Activated CD8-positive, alpha-beta memory T cell treated with anti-CD3 and anti-CD28 coated beads, Interleukin-2, amount 50 U/mL, for 48 hours (primary cell): ENCODE results near the gene TCN1.
A peak's percentile ranks its signal among the peaks of the same experiment; 100 is the strongest.
"Not testable (repeated sequence)": the region's sequence is repeated elsewhere in the genome, so short reads cannot be mapped to it uniquely, and the experiment has no call there.

Experiments used
- DNase-seq: peaks from one replicate; pipeline ENCODE4 v3.0.0-alpha.2; 2020

The TCN1 gene

DNA sequence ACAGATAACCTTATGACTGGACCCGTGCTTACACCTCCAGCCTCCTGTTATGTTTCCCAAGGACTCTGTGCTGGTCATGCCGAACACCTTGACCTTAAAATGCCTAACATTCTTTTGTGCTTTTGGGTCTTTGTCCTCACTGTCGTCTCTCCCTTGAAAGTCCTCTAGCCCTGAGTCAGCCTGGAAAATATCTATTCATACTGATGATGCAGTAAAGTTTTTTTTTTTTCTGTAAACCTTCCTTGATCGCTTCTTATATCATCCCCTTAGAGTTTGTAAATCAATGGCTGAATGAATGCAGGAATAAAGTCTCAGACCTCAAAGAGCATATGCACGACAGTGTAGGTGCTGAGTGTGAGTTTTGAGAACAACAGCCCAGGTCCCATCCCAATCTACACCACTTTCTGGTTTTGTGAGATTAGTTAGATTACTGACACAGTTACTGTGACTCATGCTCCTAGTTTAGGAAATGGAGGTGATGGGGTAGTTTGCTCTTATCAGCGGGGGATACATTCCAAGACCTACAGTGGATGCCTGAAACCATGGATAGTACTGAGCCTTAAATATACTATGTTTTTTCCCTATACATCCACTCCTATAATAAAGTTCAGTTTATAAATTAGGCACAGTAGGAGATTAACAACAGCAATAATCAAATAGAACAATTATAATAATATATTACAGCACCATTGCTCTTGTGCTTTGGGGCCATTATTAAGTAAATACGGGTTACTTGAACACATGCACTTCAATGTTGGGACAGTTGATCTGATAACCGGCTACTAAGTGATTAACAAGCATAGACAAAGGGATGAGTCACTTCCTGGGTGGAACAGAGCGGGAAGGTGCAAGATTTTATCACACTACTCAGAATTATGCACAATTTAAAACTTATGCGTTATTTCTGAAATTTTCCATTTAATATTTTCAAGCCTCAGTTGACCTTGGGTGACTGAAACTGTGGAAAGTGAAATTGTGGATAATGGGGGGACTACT, 8.6 kb downstream of the TCN1 start:
- DNase-seq: no peak

DNA sequence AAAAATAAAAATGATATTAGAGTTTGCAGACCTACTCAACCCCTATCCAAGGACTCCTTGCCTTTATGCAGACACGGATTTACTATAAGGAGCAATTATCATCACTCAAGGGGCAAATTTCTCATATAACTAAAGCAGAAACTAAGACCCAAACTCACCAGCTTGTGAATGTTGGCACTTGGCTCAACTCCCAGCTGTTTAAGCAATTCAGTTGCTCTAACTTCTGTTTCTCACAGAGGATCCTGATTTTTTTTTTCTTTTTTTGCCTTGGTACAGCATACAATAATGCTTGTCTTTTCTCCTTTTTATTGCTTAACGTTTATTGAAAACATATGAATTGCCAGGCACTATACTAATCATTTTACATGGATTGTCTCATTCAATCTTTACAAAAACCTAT, 11.4 kb downstream of the TCN1 start:
- no peak for DNase-seq

DNA sequence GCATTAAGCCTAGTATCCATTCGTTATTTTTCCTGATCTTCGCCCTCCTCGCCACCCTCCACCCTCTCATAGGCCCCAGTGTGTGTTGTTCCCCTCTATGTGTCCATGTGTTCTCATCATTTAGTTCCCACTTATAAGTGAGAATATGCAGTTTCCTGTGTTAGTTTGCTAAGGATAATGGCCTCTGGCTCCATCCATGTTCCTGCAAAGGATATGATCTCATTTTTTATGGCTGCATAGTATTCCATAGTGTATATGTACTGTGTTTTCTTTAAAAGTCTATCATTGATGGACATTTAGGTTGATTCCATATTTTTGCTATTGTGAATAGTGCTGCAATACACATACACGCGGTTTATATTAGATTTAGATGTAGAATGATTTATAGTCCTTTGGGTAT, 14.9 kb downstream of the TCN1 start:
- DNase-seq: not testable (repeated sequence)

DNA sequence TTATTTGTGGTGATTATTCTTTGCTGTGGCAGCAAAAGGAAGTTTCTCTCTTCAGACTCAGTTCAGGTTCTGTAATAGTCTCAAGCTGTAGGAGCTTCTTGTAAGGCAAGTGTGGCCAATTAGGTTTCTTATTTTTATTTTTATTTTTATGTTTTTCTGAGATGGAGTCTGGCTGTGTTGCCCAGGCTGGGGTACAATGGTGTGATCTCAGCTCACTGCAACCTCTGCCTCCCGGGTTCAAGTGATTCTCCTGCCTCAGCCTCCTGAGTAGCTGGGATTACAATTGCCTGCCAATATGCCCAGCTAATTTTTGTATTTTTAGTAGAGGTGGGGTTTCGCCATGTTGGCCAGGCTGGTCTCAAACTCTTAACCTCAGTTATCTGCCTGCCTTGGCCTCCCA, 16.7 kb downstream of the TCN1 start:
- DNase-seq: not testable (repeated sequence)

DNA sequence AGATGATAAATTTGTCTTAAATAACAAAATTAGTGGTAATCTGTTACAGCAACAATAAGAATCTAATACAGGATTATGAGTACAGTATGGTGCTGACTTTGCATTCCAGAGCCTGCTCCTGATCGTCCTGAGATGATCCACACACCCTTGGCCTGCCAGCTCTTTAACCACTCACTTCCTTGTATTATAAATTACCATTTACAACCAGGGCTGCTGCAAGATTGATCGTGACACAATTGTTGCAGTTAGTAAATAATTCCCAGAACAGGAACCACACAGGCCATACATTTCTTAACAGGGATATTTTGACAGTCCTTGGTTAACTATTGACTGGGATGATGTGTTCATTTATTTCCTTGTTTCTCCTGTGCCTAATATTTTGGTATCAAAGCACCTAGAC, 17.2 kb downstream of the TCN1 start:
- DNase-seq: no peak

DNA sequence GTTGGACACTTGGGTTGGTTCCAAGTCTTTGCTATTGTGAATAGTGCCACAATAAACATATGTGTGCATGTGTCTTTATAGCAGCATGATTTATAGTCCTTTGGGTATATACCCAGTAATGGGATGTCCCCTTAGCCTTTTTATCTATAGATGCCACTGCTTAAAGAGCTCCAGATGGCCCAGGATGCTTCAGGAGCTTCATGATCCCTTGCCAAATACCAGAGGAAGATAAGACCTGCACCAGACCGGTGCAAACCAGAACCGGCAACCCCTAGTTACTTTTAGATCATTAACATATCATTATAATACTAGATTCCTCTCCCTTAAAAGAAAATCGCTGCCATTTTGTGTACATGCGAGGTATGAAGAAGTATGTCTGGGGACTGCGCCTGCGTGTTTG, 17.8 kb downstream of the TCN1 start:
- not testable (repeated sequence) for DNase-seq

DNA sequence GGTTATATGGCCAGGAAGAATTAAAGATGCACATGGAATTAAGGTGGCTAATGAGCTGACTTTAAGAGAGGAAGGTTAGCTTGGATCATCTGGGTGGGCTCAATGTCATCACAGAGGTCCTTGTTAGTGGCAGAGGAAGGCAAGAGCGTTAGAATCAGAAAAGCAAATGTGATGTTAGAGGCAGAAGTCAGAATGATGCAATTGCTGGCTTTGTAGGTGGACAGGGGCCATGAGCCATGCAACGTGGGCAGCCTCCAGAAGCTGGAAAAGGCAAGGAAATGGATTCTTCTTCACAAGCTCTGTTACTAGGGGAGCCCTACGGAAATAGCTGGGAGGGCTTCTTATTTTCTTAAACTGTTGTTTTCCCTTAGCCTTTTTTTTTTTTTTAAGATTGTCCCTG, 18.7 kb downstream of the TCN1 start:
- DNase-seq: no peak

DNA sequence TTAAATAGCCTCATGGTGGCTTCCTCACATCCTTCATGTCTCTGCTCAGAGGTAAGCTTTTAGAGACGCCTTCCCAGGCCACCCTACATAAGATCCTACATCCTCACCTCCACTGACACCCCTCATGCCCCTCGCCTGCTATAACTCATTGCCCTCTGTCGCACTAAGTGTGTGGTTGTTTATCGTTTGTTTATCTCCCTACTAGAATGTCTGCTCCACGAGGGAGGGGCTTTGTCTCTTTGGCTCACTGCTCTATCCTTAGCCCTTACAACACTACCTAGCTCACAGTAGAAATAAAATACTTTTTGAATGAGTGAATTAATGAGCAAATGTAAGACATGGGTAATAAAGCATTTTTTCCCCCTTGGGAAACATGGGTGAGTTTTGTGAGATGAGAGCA, 19.7 kb downstream of the TCN1 start:
- no peak for DNase-seq

DNA sequence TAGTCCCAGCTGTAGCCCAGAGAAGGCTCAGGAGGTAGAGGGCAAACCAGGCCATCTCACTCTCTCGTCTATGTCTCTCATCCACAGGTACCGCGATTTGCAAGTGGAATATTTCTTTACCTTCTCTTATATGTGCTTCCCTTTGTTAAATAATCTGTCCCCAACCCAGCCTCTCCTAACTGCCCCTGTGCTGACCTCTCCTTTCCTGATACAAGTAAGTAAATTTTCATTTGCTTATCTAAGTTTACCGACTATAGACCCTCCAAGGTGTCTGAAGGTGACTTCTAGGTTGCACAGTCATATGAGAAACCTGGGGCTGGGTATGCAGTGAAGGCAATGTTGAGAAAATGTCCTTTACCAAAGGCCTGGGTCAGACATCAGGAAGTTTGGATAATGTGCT, 20.9 kb downstream of the TCN1 start, which contains the start of gene CBLIF:
CBLIF (minus strand) TSS at position 101 of the 400 bp plus-strand sequence; CDS start at position 55, 46 bp downstream.
- DNase-seq: no peak

DNA sequence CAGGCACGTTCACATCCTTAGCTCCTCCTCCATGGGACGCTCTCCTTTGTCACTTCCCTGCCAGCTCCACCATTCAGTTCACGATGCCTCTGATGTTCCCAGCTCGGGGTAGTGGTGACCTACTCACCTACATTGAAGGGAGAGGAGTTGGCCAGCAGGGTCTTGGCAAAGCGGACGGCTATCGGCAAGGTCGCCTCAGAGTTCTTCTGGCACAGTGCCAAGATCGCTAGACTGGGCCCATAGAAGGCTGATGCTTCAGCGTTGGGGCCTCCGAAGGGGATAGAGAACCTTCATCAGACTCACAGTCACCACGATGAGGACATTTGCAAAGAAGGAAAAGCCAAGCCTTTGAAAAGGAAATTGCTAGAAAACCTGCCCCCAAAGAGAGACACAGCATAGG, 24.0 kb downstream of the TCN1 start:
- DNase-seq: no peak

DNA sequence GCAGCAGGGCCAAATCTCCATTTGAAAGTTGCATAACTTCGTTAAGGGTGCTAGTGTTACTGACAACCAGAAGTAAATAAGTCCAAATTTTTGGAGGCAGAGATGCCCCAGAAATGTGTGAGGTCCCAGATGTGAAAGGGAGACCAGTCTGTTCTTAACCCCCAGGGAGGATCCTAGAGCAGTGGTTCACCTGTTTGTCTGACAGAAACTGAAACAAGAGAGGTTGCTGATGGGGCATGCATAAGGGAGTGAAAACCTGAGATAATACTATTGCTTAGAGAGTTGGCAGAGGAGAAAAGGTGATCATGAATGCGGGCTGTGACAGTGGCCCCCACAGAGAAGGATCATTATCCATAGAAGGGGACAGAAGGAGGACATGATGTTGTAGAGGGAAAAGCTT, 24.8 kb downstream of the TCN1 start:
- no peak for DNase-seq

DNA sequence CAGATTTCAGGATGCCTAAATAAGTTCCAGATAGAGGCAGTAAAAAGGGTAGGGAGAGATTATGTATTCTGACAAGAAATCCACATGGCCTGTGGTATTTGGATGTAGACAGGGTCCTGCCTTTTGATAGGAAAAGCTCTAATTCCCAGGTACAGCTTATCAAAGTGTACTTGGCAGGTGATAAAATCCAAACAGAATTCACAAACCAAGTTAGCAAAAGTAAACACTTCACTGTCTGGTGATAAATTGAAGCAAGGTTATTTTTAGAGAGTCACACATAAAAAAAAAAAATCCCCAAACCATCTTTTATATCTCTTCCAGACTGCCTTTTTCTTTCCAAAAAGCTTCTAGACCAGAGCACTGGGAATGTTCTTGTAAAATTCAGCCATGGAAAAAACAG, 26.7 kb downstream of the TCN1 start:
- DNase-seq: no peak

DNA sequence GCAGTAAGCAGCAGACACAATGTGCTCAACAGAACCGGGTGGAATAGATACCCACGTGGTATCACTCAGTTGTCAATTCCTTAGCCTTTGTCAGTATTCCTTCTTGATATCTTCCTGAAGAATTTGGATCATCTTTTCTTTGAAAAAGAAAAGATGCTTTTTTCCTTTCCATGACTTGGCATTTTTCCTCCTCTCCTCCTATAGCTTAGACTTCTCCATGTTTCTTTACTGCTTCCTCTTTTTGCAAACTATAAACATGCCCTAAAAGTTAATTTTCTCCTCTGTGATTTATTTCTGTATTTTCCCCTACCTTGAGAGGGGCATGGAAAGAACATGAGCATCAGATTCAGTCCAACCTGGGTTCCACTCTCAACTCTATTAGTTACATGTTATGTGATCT, 32.7 kb downstream of the TCN1 start:
- DNase-seq: no peak

DNA sequence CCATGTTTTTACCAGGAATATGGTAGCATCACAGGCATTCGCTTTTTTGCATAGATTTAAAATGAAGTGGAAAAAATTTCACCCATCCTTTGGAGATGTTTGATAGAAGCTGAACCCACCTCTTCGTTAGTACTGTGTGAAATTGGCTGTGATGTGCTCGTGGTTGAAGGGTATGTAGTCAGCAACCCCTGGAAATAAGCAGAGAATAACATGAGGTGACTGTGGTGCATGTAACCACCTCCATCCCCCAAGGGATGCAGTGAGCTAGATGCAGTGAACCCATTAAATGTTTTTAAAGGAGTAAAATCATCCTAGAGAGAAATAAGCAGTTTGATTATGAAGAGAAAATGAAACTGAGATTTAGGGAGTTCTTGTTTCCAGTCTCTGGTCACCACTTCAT, 36.9 kb downstream of the TCN1 start:
- DNase-seq: no peak

DNA sequence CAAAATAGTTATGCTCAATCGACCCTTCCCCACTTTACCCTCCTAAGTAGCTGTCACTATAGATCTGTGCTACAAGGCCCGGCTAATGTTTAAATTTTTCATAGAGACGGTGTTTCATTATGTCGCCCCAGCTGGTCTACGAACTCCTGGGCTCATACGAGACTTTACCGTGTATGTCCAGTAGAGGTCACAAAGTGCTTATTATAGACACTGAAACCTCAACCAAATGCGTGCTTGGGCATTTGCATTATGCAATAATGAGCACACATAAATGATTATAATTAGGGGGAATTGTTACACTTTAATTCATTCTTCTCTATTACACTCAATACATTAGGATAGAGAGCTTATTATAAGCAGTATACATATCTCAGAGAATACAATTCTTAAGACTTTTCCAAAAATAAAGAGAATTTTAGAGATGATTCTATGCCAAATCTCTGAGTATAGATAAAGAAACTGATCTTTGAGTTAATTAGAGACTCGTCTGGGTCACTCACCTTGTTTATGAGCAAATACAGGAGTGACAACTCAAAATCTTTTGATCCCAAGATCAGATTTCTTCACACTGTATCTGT, 43.2 kb downstream of the TCN1 start:
- DNase-seq: no peak

DNA sequence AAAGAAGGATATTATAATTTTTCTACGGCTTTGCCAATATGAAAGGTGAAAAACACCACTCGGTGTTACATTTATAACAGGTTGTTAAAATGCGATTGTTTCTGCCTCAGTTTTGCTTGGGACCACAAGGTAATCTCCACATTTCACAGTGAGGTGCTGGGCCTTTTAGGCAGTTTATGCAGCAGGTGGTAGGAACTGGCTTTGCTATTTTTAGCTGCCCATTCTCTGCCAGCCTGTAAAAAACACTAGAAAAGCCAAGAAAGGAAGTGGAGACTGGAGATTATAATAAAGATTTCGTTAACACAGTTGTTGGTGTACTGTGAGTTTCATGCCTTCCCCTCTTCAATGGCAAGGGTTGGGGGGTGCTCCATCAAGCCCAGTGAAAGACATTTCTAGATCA, 47.7 kb downstream of the TCN1 start:
- DNase-seq: no peak

DNA sequence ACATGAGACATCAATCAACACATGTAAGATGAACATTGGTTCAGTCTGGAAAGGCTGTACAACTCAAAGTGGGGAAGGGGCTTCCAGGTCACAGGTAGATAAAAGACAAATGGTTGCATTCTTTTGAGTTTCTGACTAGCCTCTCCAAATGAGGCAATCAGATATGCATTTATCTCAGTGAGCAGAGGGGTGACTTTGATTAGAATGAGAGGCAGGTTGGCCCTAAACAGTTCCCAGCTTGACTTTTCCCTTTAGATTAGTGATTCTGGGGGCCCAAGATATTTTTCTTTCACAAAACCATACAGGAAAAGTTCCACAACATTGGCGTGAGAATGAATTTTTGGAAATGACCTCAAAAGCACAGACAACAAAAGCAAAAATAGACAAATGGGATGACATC, 49.9 kb downstream of the TCN1 start:
- not testable (repeated sequence) for DNase-seq

DNA sequence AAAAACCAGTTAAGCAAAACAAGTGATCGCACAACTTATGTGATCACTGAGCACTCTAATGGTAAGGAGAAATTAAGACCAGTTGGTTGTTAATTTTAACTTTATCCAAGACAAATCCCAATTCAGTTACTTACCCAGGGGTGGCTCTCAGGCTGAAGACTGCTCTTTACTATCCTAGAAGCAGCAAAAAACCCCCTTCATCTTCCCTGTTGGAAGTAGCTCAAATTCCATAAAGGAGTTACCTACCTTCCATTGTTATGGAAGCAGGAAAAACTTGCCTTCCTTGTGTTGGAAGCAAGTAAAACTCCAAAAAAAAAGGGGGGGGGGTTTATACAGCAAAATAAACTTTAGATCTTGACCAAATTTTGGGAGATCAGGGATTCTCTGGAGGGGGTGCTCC, 50.5 kb downstream of the TCN1 start:
- no peak for DNase-seq

DNA sequence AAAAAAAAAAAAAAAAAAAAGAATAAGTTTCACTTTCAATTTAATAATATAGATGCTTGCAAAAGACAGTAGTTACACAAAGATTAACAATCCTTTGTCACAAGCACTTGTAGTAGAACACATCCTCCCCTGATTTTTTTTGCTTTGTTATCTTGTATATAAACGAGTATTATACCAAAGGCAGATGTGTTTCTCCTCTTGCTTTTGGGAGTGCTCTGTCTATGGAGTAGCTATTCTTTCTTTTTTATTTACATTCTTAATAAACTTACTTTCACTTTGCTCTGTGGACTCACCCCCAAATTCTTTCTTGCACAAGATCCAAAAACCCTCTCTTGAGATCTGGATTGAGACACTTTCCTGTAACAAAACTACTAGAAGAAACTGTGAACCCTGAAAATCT, 52.3 kb downstream of the TCN1 start:
- DNase-seq: no peak

DNA sequence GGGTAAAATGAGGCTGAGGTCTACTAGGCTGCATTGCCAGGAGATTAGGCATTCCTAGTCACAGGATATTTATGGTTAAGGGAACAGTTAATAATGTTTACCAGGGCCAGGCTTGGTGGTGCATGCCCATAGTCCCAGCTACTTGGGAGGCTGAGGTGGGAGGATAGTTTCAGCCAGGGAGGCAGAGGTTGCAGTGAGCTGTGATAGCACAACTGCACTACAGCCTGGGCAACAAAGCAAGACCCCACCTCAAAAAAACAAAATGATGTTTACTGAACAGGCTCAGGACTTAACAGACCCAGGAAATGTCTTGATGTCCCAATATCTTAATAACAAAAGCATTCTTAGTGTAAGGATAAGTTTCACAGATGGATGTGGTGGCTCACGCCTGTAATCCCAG, 52.9 kb downstream of the TCN1 start:
- DNase-seq: no peak

DNA sequence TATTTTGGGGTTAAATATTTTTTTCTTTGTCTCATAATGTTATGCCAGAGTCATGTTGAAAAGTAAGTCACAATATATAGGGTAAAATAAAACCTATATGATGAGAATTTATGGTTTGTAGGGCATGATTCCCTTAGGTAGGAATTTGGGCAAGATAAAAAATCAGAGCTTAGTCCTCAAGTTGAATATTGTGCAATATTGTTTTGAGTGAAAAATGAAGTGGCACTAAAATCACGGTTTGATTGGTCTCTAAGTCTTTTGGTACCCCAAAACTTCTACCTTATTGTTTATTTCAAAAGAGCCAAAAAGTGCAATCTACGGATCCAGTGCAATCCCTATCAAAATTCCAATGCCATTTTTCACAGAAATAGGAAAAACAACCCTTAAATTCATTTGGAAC, 54.1 kb downstream of the TCN1 start:
- DNase-seq: no peak

DNA sequence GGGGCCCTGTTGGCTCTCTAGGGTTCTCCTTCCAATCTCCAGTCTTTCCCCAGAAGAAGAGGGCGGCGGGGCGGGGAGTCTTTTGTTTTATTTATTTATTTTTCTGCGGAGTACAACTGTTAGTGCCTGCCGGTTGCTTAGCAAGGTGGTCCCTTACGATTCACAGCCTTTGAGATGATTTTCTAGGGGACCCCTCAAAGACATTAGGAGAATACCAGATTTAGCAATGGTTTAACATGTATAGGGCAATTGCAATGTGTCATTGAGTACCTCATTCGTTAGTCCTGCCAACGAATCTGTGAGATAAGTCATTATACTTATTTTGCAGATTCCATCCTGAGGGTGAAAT, 55.4 kb downstream of the TCN1 start:
- no peak for DNase-seq

DNA sequence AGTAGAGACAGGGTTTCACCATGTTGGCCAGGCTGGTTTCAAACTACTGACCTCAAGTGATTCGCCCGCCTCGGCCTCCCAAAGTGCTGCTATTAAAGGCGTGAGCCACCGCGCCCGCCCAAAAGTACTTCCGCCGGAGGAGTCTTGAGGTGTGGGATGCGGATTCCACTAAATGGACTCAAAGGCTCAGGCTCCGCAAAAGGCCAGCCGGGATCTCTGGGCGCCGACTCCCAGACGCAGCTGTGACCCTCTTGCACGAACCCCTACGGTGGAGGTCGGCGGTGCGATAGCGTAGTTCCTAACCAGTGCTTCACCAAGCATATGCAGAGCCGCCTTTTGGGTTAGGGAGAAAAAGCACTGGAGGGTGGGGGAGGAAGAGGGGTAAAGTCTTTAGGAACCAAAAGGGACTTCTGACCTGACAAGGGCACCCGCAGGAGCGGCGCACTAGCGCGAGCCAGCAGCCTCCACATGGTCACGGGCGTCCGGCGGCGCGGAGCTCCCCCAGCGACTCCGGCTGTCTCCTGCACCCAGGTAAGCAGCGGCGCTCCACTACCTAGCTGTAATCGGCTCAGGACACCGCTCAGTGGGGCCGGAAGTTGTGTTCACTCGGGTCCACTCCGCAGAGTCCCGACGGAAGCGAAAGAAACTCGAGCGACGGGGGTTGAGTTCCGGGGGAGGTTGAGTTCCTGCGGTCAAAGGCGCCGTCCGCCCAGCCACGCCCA, 55.9 kb downstream of the TCN1 start, which contains the start of gene MRPL16:
MRPL16 (minus strand) TSS at position 590 of the 722 bp plus-strand sequence; CDS start at position 470, 120 bp downstream.
- peak; percentile 96 for DNase-seq
